Activated T-cell treated with anti-CD3 and anti-CD28 coated beads for 4 hours (primary cell): ENCODE data around the gene ZFP28.

Source experiments
- DNase-seq: peaks from one replicate; pipeline ENCODE4 v3.0.0-alpha.2; 2020

Gene ZFP28

GRCh38 chr19:56596676-56597075 lies 57.9 kb downstream of the ZFP28 start:
- DNase-seq: no peak

DNA sequence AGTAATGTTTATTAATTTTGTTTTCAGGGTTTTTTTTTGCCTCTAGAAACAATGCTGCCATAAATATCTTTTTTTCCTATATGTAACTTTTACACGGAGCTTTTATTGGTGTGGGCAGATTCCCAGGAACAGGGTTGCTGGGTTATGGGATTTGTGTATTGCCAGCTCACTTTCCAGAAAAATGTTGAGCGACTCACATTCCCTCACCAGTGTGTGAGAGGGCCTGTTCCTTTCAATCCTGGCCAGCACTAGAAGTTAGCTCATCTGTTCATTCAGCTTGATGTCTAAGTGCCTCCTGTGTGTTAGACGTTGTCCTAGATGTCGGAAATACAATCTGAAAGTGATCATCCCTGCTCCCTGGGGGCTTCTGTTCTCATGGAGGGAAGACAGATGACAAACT lies 58.9 kb downstream of the ZFP28 start:
- no peak for DNase-seq

GRCh38 chr19:56601375-56601774 lies 62.6 kb downstream of the ZFP28 start:
- DNase-seq: no peak

GRCh38 chr19:56603829-56604228 lies 65.1 kb downstream of the ZFP28 start:
- DNase-seq: no peak
